ENCODE data around the gene TRAPPC12.
"Not testable (repeated sequence)": the region's sequence is repeated elsewhere in the genome, so short reads cannot be mapped to it uniquely, and the experiment has no call there.

Gene TRAPPC12

GRCh38 chr2:3433776-3434400, 54.4 kb downstream of the TRAPPC12 start:
- DNase-seq: no peak

GRCh38 chr2:3434654-3435053, 55.2 kb downstream of the TRAPPC12 start:
- DNase-seq: no peak

DNA sequence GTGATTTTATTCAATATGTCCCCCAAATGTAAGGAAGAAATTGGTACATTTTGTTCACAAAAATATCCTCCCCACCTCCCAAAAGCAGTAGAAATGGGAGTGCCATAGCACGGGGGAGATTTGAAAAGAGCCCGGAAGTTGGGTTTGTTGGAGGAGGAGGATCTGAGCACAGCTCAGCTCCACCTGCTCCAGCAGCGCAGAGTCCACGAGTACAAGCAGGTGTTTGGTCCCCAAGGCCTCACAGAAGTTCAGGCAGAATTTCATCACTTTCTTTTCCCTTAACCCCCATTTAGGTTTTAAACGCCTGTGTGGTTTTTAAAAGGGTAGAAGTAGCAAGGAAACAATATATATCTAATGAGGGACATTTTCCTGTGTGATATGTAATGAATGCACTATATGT, 56.0 kb downstream of the TRAPPC12 start:
- DNase-seq: no peak

DNA sequence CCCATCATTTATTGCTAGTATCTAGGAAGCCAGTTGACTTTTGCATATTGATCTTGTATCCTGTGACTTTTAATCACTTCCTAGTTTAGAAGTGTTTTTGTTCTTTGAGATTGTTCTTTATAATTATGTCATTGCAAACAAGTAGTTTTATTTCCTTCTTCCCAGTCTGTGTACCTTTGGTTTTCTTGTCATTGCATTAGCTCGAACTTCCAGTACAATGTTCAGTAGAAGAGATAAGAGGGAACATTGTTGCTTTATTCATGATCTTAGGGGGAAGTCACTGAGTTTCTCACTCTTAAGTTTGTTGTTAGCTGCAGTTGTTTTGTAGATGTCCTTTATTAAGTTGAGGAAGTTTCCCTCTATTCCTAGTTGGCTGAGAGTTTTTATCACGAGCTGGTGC, 61.0 kb downstream of the TRAPPC12 start:
- no peak for DNase-seq

- DNase-seq: no peak
Measured at GRCh38 chr2:3441465-3441864, 62.0 kb downstream of the TRAPPC12 start.

GRCh38 chr2:3442185-3442584, 62.7 kb downstream of the TRAPPC12 start:
- no peak for DNase-seq

DNA sequence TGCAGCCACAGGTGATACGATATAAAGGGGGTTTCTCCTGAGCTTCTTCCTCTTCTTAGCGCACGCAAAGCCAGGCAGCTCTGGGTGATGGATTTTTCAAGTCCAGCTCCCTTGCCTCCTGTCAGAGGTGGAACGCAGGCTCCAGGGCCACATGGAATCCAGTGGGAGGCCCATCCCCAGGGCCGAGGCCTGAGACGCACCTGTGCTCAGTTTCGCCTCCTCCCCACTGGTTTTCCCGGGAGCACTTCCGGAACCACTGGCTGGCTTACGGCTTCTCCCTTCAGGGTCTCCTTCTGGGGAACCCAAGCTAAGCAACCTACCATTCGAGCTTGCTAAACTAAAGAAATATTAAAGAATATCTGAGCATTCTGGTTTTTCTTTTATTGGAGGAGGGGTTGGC, 63.6 kb downstream of the TRAPPC12 start:
- DNase-seq: no peak

- no peak for DNase-seq
Measured at GRCh38 chr2:3443506-3444084, 64.1 kb downstream of the TRAPPC12 start.

DNA sequence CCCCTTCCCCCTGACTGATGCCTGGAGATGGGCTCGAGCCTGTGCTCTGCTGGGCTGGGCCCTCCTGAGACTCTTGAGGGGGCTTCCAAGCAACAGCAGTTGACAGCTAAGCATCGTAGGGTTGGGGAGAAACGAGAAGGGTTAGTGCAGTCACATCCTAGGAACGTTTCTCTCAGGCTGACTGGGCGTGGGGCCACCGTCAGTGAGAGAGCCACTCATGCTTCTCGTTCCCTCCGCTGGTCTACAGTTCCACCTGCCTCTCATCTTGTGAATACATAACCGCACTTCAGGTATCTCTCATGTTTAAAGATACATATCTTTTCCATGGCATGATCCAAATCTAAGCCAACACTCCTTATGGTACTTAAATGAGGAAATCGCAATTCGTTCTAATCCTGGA, 66.4 kb downstream of the TRAPPC12 start:
- no peak for DNase-seq

DNA sequence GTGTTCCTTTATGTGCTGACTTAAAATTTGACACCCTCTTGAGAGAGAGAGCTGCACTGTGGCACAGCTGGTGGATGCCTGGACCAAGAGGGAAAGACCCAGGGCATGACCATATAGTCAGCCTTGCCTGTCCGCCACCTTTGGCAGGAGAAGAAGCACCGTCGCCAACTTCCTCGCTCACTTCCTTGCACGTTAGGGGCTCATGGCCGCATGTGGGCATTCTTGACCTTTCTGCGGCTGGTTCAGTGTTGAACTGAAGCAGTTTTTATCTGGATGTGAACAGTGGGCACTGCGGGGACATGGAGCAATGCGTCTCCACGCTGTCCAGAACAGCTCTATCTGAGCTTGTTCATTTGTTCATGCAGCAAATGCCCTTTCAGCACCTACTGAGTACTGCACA, 66.9 kb downstream of the TRAPPC12 start:
- DNase-seq: no peak

- not testable (repeated sequence) for DNase-seq
Measured at GRCh38 chr2:3447186-3447585, 67.7 kb downstream of the TRAPPC12 start.

DNA sequence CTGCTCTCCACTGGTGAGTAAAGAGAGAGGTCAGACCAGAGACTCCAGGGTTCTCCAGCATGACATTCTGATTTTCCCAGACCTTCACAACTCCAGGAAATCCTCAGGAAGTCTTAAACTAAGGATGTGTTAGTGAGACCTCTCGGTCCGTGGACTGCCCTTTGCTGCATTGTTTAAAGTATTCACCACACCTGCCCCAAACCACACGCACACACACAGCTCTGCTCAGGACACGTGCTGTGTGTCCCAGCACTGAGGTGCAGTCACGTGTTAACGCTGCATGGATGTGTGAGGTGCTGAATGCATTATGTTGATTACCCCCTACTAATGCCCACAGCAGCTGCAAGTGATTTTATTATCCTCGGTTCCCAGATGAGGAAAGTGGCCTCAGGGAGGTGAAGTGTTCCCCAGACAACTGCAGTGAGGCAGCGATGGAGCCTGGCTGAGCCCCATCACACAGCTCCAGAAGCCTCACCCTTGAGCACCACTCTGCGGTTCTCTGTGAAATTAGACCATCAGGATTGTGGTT, 68.4 kb downstream of the TRAPPC12 start:
- DNase-seq: no peak

DNA sequence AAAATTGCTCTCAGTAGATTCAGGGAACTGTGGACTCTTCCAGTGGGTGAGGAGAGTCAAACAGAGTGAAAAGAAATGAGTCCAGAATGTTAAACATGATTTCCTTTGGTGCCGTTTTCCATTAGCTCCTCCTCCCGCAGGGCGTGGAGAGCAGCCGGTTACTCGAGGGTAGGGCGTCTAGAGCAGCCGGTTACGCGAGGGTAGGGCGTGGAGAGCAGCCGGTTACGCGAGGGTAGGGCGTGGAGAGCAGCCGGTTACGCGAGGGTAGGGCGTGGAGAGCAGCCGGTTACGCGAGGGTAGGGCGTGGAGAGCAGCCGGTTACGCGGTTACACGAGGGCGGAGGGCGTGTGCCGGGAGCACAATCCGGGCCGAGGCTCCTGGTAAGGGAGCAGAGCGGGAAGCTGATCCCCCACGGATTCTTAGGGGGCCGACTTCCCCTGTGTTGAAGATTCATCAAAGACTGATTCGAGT, 69.0 kb downstream of the TRAPPC12 start:
- not testable (repeated sequence) for DNase-seq

DNA sequence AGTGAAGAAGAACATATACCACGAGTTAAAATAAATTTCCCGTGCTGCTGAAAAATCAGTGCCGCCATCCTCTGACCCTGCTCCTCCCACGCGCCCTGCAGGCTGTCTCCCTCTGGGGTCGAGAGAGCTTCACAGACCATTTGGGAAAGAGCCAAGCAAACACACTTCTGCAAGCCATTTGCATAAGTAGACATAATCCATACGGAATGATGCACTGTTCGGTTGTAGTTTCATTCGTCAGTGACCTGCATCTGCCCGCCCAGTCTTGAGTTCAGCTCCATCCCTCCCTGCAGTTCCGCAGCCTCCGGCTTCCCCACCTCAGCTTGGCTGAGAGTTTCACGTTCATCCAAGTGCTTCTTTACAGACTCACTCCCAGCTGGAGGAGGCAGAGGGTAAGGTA, 69.6 kb downstream of the TRAPPC12 start:
- no peak for DNase-seq

- no peak for DNase-seq
Measured at GRCh38 chr2:3449936-3450335, 70.4 kb downstream of the TRAPPC12 start.

DNA sequence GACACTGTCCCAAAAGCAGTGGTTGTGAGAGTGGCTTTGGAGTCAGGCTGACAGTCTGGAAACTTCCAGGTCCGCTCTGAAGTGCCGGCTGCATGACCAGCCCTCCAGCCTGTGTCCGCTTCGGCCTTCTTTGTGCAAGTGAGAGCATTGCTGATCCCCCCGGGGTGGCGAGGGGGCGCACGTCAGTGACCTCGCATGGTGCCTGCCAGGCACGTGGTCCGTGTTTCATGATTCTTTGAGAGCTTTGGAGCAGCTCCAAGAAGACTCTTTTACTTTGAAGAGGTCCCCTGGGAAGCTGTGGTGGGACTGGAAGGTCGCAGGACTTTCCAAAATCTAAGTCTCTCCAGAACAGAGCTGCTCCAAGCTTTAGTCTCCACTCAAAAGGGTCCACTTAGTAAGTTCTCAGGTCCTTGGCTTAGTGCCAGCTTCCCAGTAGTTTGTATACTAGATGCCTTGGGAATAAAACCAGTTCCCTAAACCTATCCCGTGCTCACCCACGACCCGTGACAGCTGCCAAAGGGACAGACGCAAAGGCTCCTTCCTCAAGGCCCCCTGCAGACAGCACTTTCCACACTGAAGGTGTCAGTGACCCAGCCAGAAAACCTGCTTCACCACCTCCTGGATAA, 71.0 kb downstream of the TRAPPC12 start:
- DNase-seq: no peak

- no peak for DNase-seq
Measured at GRCh38 chr2:3451169-3451568, 71.7 kb downstream of the TRAPPC12 start.

- no peak for DNase-seq
Measured at GRCh38 chr2:3451926-3452671, 72.6 kb downstream of the TRAPPC12 start.

DNA sequence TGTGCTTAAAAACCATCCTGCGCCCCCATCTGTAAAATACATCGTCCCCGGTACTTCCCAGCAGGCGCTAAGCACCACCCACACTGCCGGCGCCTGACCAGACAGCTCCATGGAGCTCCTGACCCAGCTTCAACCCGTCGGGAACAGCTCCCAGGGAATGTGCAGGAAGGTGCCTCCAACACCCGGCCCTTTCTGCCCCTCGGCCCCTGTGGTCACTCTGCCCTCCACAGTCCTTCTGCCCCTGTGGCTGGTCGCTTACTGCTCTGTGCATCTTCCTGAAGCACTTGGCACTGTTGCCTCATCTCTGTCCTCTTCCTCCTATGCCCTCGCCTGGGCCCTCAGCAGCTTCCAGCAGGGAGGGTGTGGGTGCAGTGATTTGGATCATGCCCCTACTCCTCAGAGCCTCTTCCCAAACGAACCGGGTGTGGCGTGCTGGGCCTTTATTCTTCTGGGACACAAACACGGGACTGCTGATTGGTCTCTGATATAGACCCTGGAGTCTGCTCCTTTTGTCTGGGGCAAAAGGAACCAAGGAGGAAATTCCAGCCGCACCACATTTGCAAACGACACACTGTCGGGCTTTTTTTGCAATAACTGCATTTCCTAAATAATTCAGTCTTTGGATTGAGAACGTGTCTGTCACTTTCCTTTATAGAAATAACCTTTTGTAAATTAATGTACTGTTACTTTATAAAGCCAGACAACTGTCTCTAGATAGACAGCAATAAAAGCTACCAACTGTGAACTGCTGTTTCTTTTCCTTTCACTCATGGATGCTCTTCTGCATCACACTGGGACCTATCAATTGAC, 73.9 kb downstream of the TRAPPC12 start:
- DNase-seq: no peak

- DNase-seq: not testable (repeated sequence)
Measured at GRCh38 chr2:3454005-3454404, 74.5 kb downstream of the TRAPPC12 start.

- DNase-seq: no peak
Measured at GRCh38 chr2:3454802-3455201, 75.3 kb downstream of the TRAPPC12 start.

DNA sequence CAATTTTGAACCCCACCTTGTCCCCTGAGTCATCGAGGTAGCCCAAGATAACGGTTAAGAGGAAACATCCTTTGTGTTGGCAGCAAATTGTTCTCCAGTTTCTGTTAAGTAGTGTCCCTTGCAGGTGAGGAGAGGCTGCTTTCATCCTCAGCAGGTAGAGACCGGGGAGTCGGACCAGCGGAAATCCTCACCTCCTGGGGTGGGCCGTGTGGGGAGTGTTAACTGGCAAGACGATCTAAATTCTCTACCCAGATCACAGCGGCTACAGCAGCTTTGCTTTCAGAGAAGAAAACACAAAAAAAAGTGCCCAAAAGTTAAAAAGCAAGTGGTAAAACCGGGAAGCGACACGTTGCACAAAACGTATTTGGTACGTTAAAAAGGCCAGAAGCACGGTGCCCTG, 76.6 kb downstream of the TRAPPC12 start:
- DNase-seq: no peak

All from stimulated activated CD4-positive, alpha-beta T cell treated with anti-CD3 and anti-CD28 coated beads, Interleukin-4, amount 100 ng/mL, for 4 hours (primary cell).